HG03432 (cell line): Measurements from ENCODE around the gene MS4A12.
A peak's percentile ranks its signal among the peaks of the same experiment; 100 is the strongest.
"Not testable (repeated sequence)": the region's sequence is repeated elsewhere in the genome, so short reads cannot be mapped to it uniquely, and the experiment has no call there.

ENCODE experiments used
- ATAC-seq: cut with Tn5 transposase; IDR thresholded peaks from one replicate; pipeline ENCODE4 v1.9.1; 2021; ENCODE audit warnings: mild to moderate bottlenecking, moderate library complexity; ENCODE audit not compliant: unreplicated experiment

The MS4A12 gene

GRCh38 chr11:60511393-60511792, 18.8 kb downstream of the MS4A12 start:
- no peak for ATAC-seq

GRCh38 chr11:60512651-60513225, 20.2 kb downstream of the MS4A12 start:
- no peak for ATAC-seq

GRCh38 chr11:60513496-60514460, 21.2 kb downstream of the MS4A12 start:
- ATAC-seq = no peak

GRCh38 chr11:60515144-60515855, 22.7 kb downstream of the MS4A12 start, which contains the start of gene MS4A13:
Gene MS4A13 (plus strand): TSS chr11:60515392. CDS start chr11:60518084, 2,692 bp downstream.
- no peak for ATAC-seq

- peak; percentile 45 for ATAC-seq
Measured at GRCh38 chr11:60528465-60528864, 35.9 kb downstream of the MS4A12 start.

GRCh38 chr11:60528934-60529333, 36.4 kb downstream of the MS4A12 start:
- peak; percentile 91 for ATAC-seq

- ATAC-seq = no peak
Measured at GRCh38 chr11:60530454-60531100, 38.0 kb downstream of the MS4A12 start.

GRCh38 chr11:60532383-60532782, 39.8 kb downstream of the MS4A12 start:
- not testable (repeated sequence) for ATAC-seq

GRCh38 chr11:60538627-60539026, 46.0 kb downstream of the MS4A12 start:
- not testable (repeated sequence) for ATAC-seq

GRCh38 chr11:60544077-60544476, 51.5 kb downstream of the MS4A12 start:
- no peak for ATAC-seq
